BE2C (cell line): ENCODE results near the gene ING3.

Experiments used
- DNase-seq: peaks from one replicate; pipeline ENCODE4 v3.0.0-alpha.2; 2020
- H3K27me3 ChIP-seq: fragments of 250-450 bp; sonication (Bioruptor Pico); 2 replicates; pipeline ENCODE4 v1.5.1; 2020; ENCODE audit warnings: mild to moderate bottlenecking
- H3K36me3 ChIP-seq: fragments of 250-450 bp; sonication (Bioruptor Pico); 2 replicates; pipeline ENCODE4 v1.5.1; 2020; ENCODE audit warnings: mild to moderate bottlenecking
- H3K4me1 ChIP-seq: fragments of 250-450 bp; sonication (Bioruptor Pico); 2 replicates; pipeline ENCODE4 v1.5.1; 2020
- H3K4me3 ChIP-seq: 2 replicates; pipeline ENCODE4 v1.5.1; 2011; ENCODE audit warnings: low read depth, low read length
- H3K9me3 ChIP-seq: fragments of 250-450 bp; sonication (Bioruptor Pico); 2 replicates; pipeline ENCODE4 v1.5.1; 2020
- CTCF ChIP-seq: IDR thresholded peaks from 2 replicates; pipeline ENCODE4 v1.5.1; 2012; ENCODE audit warnings: mild to moderate bottlenecking, low read depth, low read length

Gene ING3

GRCh38 chr7:120988591-120989256, 38.1 kb downstream of the ING3 start, which contains the start of gene CPED1:
Gene CPED1, plus strand, starts transcription at chr7:120988711. Its CDS starts 911 bp downstream, at chr7:120989622.
- Histone ChIP-seq H3K36me3 (no peaks in the 10 kb centered on the region), H3K4me1 (peaks cover 5% of the 10 kb centered on the region; the same call in 1 of the 2 replicates), H3K4me3 (peak within 1 kb of the TSS; percentile 54), H3K27me3 (peaks cover 54% of the 10 kb centered on the region), H3K9me3 (no peaks in the 10 kb centered on the region)
- no peak for TF ChIP-seq CTCF
- peak; percentile 61 for DNase-seq

DNA sequence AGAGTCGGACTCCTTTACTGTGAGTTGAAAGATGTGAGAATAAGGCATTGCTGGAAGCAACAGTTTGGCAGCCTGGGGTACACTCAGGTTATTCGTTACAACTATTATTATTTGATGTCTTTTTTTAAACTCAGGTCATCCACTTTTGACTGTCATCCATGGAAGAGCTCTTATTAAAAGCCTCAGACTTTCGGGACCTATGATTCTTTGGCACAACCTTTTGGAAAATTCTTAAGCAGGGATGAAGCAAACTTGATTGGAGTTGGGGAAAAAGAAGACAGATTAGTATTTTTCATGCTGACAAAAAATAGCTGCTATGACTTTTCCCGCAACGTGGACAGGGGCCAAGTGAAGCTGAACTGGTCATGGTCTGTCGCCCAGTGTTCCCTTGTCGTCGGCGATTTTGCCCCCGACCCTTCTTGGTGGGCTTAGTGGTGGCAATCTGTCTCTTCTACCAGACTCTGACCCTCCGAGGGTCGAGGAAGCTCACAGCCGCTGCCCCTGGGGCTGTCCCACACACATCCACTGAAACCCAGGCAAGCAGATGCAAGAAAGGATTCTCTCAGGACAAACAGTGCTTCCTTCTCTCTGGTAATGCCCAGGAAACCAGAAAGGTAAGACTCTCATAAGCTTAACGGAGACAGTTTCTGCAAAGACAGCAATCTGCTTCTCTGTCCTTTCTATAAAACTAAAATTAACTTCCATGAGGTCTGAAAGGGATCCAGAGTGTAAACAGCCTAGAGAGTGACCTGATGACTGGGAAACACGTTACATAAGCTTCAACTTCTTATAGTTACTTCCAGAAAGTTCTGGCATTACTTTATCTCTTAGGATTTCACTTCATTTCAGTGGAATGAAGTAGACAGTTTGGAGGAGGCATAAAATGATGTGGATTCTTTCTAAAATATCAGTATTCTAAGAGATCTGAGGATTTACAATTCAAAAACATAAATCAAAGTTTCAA, 39.0 kb downstream of the ING3 start:
- DNase-seq, result no peak
- Histone ChIP-seq H3K4me3 (no peak overlapping the region), H3K9me3 (no peaks in the 10 kb centered on the region), H3K27me3 (peaks cover 61% of the 10 kb centered on the region), H3K36me3 (no peaks in the 10 kb centered on the region), H3K4me1 (peaks cover 5% of the 10 kb centered on the region; the same call in 1 of the 2 replicates)
- no peak for TF ChIP-seq CTCF

DNA sequence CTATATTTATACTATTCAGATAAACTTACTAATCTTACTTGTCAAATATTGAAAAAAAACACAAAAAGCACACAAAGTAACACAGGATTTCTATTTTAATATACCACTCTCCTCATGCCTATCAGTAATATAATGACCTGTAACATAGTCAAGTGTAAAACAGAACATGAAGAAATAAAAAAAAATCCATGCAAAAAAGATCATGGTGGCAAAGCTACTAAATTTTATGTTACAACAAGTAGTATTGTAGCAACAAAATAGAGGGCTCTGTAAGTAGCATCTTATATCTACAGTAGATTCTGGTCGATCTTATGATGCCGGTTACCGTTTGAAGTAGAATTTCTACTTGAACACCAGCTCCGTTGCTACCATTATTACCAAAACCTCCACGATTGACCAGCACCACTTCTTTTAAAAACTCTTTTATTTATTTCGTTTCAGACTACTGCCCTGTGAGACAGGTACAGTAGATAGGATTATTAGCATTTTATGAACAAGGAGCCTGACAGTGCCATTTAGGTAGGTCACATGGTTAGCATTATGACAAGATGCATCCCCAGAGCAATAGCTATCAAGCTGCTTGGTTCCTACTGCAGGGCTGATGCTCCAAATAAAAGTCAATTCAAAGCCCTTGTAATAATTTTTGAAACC, 40.0 kb downstream of the ING3 start:
- Histone ChIP-seq H3K4me1 (no peaks in the 10 kb centered on the region), H3K27me3 (peaks cover 71% of the 10 kb centered on the region), H3K9me3 (no peaks in the 10 kb centered on the region), H3K4me3 (no peak overlapping the region), H3K36me3 (no peaks in the 10 kb centered on the region)
- DNase-seq, result no peak
- TF ChIP-seq CTCF, result no peak

DNA sequence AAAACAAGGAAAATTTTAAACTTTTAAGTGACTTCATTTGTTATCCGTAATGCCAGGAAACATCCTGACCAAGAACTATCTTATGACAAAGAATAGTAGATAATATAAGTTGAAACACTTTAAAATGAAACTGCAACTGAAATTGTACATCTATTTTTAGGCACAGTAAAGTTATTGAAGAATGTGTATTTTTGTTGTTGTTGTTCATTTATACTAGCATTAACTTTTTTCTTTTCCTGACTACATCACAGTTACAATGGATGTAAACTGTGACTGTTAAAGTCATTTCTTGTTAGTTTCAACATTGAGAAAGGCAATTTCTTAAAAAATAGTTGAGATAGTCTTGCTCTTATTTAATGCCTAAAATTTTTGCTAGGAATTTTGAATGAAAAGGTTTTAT, 40.6 kb downstream of the ING3 start:
- Histone ChIP-seq H3K27me3 (peaks cover 74% of the 10 kb centered on the region), H3K36me3 (no peaks in the 10 kb centered on the region), H3K4me3 (no peak overlapping the region), H3K9me3 (no peaks in the 10 kb centered on the region), H3K4me1 (no peaks in the 10 kb centered on the region)
- no peak for DNase-seq
- TF ChIP-seq CTCF, result no peak

GRCh38 chr7:120991581-120991980, 41.0 kb downstream of the ING3 start:
- Histone ChIP-seq H3K27me3 (peaks cover 74% of the 10 kb centered on the region), H3K36me3 (no peaks in the 10 kb centered on the region), H3K4me3 (no peak overlapping the region), H3K4me1 (no peaks in the 10 kb centered on the region), H3K9me3 (no peaks in the 10 kb centered on the region)
- no peak for DNase-seq
- TF ChIP-seq CTCF, result no peak
